GM12872 (cell line): ENCODE measurements around the gene POLR3B.

Experiments used
- TF ChIP-seq, protein P1 (sequence below): IDR thresholded peaks from 3 replicates; pipeline ENCODE4 v1.5.1; 2011; ENCODE audit warnings: low read depth, mild to moderate bottlenecking, low read length, moderate library complexity; ENCODE audit not compliant: insufficient read depth

The POLR3B gene

GRCh38 chr12:106392759-106393158 is 35.2 kb downstream of the POLR3B start:
- TF ChIP-seq, protein P1, sequence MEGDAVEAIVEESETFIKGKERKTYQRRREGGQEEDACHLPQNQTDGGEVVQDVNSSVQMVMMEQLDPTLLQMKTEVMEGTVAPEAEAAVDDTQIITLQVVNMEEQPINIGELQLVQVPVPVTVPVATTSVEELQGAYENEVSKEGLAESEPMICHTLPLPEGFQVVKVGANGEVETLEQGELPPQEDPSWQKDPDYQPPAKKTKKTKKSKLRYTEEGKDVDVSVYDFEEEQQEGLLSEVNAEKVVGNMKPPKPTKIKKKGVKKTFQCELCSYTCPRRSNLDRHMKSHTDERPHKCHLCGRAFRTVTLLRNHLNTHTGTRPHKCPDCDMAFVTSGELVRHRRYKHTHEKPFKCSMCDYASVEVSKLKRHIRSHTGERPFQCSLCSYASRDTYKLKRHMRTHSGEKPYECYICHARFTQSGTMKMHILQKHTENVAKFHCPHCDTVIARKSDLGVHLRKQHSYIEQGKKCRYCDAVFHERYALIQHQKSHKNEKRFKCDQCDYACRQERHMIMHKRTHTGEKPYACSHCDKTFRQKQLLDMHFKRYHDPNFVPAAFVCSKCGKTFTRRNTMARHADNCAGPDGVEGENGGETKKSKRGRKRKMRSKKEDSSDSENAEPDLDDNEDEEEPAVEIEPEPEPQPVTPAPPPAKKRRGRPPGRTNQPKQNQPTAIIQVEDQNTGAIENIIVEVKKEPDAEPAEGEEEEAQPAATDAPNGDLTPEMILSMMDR: no peak

DNA sequence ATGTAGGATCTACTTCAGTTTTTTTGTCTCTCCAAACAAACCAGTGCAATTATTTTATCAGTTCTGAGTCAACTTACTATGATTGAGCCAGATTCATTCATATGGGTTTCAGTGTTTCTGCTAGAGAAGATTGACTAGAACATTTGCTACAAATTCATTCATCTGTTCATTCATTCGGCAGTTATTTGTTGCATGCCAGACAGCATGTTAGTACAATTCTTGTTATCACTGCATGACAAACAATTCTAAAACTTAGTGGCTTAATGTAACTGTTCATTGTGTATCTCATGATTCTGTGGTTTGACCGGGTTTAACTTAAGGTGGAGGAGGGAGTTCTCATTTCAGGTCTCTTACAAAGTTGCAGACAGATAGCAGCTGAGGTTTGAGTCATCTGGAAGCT is 52.3 kb downstream of the POLR3B start:
- TF ChIP-seq, protein P1: no peak

GRCh38 chr12:106412563-106412962 is 55.0 kb downstream of the POLR3B start:
- TF ChIP-seq, protein P1: no peak

- TF ChIP-seq, protein P1: no peak
These were observed 57.6 kb downstream of the POLR3B start for GRCh38 chr12:106415134-106415533.

GRCh38 chr12:106416273-106416672 is 58.7 kb downstream of the POLR3B start:
- TF ChIP-seq, protein P1: no peak

GRCh38 chr12:106417926-106418910 is 60.7 kb downstream of the POLR3B start:
- TF ChIP-seq, protein P1: no peak

DNA sequence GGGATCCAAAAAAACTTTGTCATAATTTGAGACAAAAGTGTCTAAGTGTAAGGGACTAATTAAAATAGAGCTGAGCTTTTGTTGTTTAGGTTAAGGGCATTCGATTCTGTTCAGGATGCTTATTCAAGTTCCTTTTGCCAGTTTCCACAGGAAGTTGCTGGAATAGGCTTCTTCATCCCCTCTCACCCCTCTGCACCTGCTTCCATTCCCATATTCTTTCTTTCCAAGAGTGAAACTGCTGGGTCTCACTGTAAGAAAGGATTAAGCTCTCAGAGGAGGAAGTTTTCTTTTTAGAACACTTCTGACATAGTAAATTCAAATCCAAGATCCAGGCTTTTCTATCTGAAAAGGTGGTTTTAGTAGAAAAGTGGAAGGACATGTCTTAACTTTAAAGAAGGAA is 61.4 kb downstream of the POLR3B start:
- TF ChIP-seq, protein P1: no peak
